ENCODE data around the gene PTGES3. TPM values are rescaled to one million over a fixed set of nuclear protein-coding genes. Genes with fewer than 3 reads are reported as not detected.

Gene PTGES3
- total RNA-seq, 2 experiments from 2014 or later = 432 to 445 TPM

DNA sequence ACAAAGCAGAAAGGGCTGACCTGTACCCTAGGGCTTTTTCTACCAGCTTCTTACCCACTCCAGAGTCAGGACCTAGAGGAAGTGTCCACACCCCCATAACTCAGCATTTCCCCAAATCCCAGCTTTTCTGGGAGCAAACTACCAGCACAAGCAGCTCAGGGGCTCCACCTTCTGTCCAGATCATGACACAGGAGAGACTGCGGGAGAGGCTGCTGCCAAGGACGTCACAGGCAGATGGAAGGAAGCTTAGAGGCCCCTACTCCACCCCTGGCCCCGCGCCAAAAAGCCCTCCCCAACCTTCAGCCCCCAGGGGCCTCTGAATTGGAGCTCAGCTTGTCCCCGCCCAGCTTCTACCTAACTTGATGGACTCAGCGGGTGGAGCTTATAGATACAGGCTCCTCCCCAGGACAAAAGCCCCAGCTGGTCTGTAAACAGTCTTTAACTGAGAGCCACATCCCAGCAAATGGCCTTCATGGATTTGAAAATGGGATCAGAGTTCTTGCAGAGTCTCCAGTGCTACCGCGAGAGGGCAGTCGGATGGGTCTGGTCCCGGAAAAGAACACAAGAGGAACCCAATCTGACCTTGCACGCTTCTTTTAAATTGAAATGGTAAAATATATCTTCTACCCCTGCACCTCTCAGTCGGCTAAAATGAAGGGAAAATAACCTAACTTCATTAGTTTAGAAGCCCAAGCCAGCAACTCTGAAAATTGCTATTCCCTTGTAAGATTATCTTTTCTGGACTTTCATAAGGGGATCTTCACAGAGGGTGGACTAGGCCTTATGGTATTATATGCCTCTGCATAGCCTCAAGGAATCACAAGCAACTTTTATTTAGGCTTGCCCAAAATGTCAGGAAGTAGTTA lies 51.2 kb downstream of the PTGES3 start:
- ChIA-PET CTCF (interaction anchor here (0.8 to 3.7 kb wide), 16 partner anchors 9 to 447 kb away, joined by 3 to 21 read pairs (median 4); partner anchors contain the start of genes ATP5F1B, PTGES3, RBMS2 and SMARCC2), POLR2A (interaction anchor here (0.5 to 3.2 kb wide), 7 partner anchors 9 to 98 kb away, joined by 3 to 25 read pairs (median 5); partner anchors contain the start of genes ATP5F1B, NACA and PTGES3)

DNA sequence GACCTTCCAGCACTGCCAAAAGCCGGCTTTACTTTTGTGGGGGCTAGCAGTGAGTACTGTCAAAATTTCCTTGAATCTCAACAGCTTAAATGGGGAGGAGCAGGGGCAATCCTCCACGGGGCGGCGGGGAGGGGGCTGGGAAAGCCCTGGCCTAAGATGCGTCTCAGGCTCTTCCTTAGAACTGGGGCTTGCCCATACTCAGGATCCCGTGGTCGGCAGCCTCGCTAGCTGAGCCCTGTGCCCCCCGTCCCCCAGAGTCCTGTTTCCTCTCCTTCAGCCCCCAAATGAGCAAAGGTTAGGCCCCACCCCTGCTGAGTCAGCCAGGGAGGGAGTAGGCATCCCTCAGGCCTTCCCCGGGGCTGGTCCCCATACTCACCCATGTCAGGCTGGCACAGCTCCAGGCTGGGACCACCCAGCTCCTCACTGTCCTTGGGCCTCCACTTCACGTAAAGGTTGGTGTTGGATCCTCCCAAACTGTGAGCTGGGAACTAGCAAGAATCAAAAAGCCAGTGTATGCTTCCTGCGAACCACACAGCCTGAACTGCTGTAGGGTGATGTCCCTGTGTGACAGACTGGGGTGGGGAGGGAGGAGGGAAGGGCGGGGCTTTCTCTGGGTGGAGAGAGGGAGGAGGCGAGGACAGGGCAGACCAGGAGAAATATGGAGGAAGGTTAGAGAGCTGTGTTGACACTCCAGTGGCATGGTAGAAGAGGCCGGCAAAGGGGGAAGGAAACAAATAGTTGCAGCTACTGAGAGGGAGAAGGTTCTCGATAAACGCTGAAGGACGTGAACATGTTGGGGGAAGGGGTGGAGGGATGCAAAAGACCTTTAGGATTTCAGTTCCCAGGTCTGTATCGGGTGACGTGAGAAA lies 52.0 kb downstream of the PTGES3 start:
- CTCF ChIA-PET = interaction anchor here (0.8 to 3.7 kb wide), 16 partner anchors 10 to 446 kb away, joined by 3 to 21 read pairs (median 4); partner anchors contain the start of genes ATP5F1B, PTGES3, RBMS2 and SMARCC2
- POLR2A ChIA-PET = interaction anchor here (0.6 to 3.2 kb wide), 10 partner anchors 10 to 90 kb away, joined by 3 to 25 read pairs (median 5); partner anchors contain the start of genes ATP5F1B, NACA and PTGES3

DNA sequence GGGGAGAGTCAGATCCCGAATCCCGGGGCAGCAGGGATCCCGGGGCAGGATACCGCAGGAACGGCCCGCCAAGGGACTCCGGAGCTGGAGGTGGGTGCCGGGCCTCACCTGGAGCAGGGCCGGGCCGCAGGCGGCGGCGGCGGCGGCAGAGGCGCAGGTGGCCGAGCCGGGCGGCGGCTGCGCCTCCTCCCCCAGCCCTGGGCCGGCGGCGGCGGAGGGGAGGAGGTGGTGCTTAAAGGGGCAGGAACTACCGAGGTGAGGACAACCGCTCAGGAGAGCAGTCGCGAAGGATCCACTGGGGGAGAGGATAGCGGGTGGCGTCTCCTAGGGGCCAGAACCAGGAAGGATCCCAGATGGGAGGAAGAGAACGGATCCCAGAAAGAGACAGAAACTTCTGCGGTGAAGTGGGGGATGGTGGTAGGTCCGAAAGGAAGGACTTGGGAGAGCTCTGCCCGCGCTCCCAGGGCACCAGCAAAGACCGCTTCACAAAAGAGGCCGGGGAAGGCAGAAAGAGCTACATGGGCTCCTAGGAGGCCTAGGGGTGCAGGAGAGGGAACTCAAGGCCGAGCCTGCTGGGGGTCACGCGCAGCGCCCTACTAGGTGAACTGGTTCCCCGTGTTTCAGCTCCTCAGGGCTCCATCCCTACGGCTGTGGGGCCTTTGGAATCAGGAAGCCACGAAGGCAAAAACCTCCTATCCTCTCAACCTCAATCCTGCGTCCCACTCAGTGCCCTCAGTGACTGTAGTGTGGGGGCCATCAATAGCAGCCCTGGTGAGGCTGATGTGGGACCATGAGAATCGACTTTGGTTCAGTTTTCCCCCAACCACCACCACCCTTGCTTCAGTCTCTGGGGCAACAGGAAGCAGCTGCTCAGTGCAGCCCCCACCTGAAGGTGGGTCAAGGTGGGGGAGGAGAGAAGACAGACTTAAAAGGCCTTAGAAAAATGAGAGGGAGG lies 53.0 kb downstream of the PTGES3 start:
- POLR2A ChIA-PET = interaction anchor here (0.6 to 3.2 kb wide), 6 partner anchors 10 to 90 kb away, joined by 3 to 25 read pairs (median 4); partner anchors contain the start of genes ATP5F1B and PTGES3
- CTCF ChIA-PET = interaction anchor here (1.0 to 3.7 kb wide), 7 partner anchors 10 to 114 kb away, joined by 4 to 21 read pairs (median 9); partner anchors contain the start of genes ATP5F1B, PTGES3 and RBMS2

DNA sequence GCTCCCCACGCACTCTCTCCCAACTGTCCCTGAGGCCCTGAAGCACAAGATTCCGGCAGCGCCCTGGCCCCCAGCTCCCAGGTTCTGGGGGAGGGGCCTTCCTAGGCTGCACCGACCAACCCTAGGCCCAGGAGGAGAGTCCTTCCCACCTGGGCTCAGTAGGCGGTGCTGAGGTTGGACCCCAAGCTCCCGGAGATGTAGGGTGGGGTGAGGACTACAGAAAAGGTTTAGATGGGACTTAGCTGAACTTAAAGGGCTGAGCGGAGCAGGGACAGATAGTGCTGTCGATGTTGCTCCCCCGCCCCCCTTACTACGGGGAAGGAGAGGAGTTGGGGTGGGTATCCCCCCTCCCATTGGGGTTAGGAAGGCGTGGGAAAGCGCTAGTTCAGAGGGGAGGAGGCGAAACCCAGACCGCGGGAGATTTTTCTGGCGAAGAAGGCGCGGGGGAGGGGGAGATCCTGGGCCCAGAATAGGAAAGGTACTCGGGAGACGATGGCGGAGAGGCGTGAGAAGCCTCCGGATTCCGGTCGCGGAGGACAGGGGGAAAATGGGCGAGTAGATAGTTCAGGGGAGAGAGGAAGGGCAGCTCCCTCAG lies 53.7 kb downstream of the PTGES3 start:
- CTCF ChIA-PET = interaction anchor here (0.5 to 3.7 kb wide), 4 partner anchors 11 to 387 kb away, joined by 3 to 21 read pairs (median 13); partner anchors contain the start of genes ATP5F1B and PTGES3
- POLR2A ChIA-PET = interaction anchor here (1.4 to 3.2 kb wide), 2 partner anchors 11 to 54 kb away, joined by 5 to 25 read pairs; partner anchors contain the start of genes ATP5F1B and PTGES3

DNA sequence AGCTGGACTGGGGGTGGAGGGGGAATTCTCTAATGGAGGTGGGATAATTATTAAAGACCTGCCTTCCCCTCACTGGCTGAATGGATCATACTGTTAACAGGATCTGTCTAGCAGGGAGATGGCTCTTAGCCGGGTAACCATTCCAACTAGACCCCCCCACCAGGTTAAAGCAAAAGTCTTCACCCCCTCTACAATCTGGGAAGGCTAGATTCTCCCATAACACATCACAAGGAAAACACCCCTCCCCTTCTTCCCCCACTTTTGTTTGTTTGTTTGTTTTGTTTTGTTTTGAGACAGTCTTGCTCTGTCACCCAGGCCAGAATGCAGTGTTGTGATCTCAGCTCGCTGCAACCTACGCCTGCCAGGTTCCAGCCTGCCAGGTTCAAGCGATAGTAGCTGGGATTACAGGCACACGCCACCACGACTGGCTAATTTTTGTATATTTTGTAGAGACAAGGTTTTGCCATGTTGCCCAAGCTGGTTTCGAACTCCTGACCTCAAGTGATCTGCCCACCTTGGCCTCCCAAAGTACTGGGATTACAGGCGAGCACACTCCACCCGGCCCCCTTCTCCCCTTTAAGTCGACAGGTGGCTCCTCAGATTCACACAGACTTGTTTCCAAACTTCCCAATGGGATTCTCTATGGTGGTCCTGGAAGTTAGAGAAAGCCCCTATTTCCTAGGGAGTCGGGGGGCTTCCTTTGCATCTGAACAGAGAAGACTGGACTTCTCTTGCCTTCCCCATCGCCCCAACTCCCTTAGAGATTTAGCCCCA lies 54.4 kb downstream of the PTGES3 start:
- ChIA-PET CTCF (interaction anchor here (0.5 to 3.7 kb wide), 2 partner anchors 53 to 387 kb away, joined by 3 to 19 read pairs; partner anchors contain the start of gene PTGES3), POLR2A (no interaction called here)

DNA sequence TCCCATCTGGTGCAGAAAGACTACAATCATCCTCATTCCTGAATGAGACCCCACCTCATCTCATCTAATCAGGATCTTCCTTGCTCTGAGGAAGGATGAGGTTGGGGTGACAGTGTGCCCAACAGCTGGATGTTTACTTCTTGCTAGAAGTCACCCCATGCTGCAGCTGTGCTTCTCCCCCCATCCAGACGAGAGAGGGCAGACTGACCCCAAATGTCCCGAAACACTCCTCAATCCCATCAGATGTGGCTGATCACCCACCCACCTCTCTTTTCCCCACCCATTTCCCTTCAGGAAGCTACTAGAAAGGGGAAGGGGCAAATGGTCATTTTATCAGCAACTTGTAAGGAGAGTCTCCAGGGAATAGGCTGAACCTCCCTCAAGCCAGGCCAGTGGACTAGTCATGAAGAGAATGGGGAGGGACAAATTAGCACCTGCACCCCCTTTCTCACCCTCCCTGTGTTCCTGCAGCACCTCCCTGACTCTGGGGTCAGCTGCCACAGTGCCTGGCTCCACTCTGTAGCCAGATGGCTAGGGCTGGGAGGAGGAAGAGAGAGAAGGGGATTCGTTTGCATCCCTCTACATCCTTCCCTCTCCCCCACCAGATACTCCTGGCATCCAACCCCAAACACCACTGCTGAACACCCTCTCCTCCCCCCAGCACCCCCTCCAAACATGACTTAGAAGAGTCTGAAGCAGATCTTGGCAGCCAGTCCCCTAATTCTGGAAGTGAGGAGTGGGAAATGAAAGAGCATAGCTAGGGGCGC lies 55.2 kb downstream of the PTGES3 start:
- POLR2A ChIA-PET = no interaction called here
- CTCF ChIA-PET = interaction anchor here (1.4 kb wide), 1 partner anchor 19 kb away, joined by 3 read pairs; no protein-coding TSS in a partner anchor

DNA sequence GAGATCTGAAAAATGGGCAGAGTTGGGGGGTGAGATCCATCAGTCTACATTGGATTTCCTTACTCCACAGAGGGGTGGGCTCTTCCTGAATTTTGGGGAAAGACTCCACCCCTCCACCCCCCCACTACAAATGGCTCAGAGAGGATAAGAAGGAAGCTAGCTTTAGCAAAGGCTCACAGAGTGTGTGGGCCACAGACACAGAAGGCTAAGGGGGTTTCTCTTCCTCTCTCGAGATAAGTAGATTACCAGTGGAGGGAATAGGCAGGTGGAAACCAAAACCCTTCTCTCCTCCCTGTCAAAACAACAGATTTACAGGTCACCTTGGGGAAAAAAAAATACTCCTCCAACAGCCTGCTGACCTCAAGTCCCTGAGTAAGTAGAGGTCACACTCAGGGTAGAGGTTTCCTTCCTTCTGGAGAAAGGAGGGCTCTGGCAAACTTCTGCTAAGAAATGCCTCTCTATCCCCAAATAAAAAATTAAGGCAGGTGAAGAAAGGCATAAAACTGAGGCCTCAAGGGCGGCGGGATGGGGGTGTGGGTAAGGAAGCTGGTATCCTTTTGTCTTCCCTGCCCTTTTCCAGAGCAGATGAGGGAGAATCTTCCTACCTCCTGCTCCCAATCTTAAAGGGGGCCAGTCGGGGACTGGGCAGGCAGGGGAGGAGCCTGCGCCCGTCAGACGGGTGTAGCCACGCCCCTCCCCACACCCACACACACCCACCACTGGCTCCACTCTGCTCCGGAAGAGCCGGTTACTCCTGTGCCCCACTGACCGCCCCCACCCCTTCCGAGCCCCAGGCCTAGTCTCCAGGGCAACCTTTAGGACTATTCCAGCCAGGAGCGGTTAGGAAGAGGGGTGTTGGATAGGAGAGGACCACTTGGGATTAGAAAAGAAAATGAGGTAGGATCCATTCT lies 56.0 kb downstream of the PTGES3 start:
- ChIA-PET POLR2A (no interaction called here), CTCF (interaction anchor here (0.6 to 1.4 kb wide), 2 partner anchors 18 to 710 kb away, joined by 3 read pairs; no protein-coding TSS in a partner anchor)

DNA sequence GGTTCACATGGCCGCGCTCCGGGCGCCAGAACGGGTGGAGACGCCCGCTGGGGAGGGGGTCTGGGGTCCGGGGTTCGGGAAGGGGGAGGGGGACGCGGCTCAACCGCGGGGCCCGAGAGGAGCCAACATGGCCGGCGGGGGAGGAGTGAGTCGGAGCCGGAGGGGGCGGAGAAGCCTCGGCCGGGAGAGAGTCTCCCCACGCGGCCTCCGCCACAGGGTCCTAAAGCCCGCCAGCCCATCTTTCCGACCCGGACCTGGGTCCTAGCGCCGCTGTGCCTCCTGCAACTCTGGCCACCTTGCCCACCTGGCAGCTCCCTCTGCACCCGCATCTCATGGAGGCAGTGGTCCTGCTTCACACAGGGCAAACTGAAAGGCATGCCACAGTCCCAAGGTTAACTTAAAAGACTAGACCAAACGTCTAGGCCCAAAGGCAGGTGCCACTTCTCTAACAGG lies 57.9 kb downstream of the PTGES3 start, which contains the start of gene BAZ2A:
Gene BAZ2A, minus strand, starts transcription at position 147 of the 453 bp plus-strand sequence. CDS start 12,796 bp downstream, outside the sequence.
- CTCF ChIA-PET = interaction anchor here (0.6 to 1.3 kb wide), 3 partner anchors 55 to 310 kb away, joined by 3 read pairs; partner anchors contain the start of gene RBMS2
- POLR2A ChIA-PET = interaction anchor here (1.3 to 2.2 kb wide), 2 partner anchors 15 to 58 kb away, joined by 9 to 15 read pairs; partner anchors contain the start of genes ATP5F1B and PTGES3

DNA sequence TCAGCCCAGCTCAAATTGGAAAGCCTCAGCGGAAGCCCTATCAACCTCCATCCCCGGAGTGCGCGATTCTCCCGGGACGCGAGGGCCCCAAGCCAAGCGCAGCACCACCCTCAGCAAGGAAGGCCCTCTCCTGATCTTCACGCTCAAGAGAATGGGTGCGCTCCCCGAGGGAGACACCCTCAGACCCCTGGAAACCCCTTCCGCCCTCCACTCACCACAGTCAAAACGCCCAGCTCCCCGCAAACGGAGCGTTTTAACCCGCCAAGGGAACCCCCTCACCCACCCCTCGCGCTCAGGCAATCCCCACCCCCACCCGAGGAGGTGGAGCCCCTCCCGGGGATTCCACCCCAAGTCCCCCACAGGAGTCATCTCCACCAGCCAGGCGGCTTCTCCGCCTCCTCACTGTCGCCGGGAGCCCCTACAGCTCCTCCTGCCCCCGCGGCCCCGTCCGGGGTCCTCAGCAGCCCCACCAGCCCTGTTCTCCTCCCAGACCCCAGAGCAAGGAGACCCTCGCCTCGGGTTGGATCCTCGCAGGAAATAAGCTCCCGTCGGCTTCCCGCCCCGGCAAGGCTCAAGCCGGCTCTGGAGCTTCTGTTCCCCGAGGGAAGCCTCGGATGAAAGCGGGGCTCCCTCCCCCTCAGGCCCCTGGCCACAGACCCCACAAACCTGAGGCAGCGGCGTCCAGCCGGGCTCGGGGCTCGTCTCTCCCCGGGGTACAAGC lies 58.5 kb downstream of the PTGES3 start:
- CTCF ChIA-PET = interaction anchor here (0.6 to 1.8 kb wide), 4 partner anchors 54 to 108 kb away, joined by 3 to 4 read pairs (median 4); partner anchors contain the start of gene RBMS2
- POLR2A ChIA-PET = interaction anchor here (0.6 to 2.2 kb wide), 8 partner anchors 10 to 482 kb away, joined by 3 to 15 read pairs (median 4); partner anchors contain the start of genes ATP5F1B, NACA, PTGES3 and STAT6

DNA sequence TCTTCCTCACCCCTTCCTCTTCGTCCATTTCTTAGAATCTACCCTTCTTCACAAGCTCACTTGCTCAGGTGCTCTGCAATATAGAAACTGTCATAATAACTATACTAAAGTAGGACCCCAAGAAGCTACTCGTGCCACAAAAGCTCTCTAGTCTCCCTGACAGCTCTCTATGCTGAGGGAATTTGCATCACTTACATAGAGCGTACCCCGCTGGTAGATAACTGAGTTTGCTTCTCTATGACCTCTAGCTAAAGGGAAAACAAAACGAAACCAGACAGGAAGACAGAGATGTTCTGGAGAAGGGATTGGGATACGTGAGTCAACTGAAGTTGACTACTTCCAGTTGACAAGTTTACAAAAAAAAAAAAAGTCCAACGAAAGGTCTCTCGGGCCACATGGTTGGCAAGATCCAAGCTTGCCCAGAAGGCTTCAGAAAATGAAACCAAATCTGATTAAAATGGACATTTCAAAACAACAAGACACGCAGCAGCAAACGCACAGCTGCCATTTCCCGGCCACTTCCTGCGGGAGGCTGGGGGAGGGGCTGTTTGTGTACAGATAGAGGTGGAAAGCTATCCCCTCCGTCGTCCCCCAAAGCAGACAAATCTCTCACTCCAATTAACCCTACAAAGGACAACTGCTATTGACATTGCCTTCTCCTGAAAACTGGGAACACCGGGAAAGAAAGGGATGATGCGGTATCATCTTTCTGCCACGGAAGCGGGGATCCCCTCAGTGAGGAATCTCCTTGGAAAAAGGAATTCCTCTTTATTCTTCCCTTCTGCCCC lies 59.2 kb downstream of the PTGES3 start:
- POLR2A ChIA-PET = interaction anchor here (0.6 to 2.2 kb wide), 13 partner anchors 9 to 482 kb away, joined by 3 to 15 read pairs (median 4); partner anchors contain the start of genes ATP5F1B, NACA, PTGES3 and STAT6
- CTCF ChIA-PET = interaction anchor here (0.6 to 1.8 kb wide), 3 partner anchors 55 to 107 kb away, joined by 3 to 4 read pairs (median 4); partner anchors contain the start of gene RBMS2

DNA sequence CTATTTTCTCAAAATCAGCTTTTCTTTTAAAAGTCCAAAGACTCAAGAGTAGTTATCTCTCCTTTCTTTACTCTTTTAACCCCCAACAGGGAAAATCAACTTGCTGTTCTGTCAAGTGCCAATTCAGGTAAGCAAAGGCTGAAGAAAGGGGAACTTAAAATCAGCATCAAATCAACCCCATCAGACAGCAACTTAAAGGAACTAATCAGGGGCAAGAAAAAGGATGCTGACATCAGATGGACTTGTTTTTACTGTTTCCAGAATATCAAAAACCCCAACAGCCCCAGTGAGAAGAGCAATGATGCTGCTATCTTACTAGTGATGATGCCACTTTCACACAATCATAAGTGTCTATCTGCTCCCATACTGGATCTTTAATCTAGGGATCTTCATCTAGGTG lies 61.4 kb downstream of the PTGES3 start:
- CTCF ChIA-PET = no interaction called here
- POLR2A ChIA-PET = no interaction called here

DNA sequence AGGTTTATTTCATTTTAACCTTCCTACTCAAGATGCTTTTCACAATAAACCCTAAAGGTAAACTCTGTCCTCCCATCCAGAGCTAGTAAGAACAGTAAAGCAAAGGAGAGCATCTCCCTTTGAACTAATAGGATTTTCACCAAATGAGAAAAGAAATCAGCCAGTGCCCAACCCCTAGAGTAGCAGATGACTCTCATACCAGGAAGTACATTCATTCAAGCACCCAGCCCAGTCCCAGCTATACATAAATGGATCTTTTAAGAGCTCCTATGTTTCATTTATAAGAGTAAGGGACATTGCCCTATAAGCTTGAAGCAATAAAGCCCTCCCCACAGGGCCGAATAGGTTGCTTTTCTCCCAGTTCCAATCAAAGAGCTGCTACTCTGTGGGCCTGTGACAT lies 65.5 kb downstream of the PTGES3 start:
- CTCF ChIA-PET = interaction anchor here (0.6 kb wide), 1 partner anchor 22 kb away, joined by 3 read pairs; no protein-coding TSS in a partner anchor

DNA sequence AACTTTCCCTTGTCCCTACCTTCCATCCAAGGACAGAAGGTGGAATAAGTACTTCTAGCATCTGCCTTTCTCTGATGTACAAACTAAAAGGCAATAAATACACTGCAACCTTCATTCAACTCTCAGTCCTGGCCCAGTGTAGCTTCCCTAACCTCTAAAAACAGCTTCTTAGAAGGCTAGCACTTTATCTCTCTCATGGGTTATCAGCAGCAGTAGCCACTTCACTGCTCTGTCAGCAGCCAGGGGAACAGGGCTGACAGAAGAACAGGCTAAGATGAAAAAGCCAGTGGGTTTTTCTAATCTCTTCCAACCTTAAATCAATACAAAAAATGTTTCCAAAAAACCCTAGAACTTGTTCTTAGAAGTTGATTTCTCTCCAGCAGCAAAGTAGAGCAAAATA lies 71.2 kb downstream of the PTGES3 start:
- ChIA-PET POLR2A (no interaction called here), CTCF (no interaction called here)

More for the DNA sequence above, 65.5 kb downstream of the PTGES3 start:
- POLR2A ChIA-PET = interaction anchor here (1.2 kb wide), 1 partner anchor 17 kb away, joined by 3 read pairs; no protein-coding TSS in a partner anchor
